Breast epithelium (tissue), 4 donors: Measurements from ENCODE around the gene DSG3. TPM values are rescaled to one million over a fixed set of nuclear protein-coding genes. Genes with fewer than 3 reads are reported as not detected.

Experiments
- DNase-seq, 2 donors: peaks; one replicate each; pipeline ENCODE4 v3.0.0-alpha.2; 2019; ENCODE audit warnings: low spot score in 2 of 2
- H3K27ac ChIP-seq, 2 donors: fragments of 200-600 bp; sonication (generic) in 1 of 2; one replicate each; pipeline ENCODE4 v1.5.1; 2016 to 2019; ENCODE audit warnings: mild to moderate bottlenecking in 1 of 2
- H3K27me3 ChIP-seq, 2 donors: fragments of 200-600 bp; sonication (generic) in 1 of 2; one replicate each; pipeline versions ENCODE4 v1.5.1 to v1.6.0; 2017 to 2019; ENCODE audit warnings: control low read depth in 1 of 2, mild to moderate bottlenecking in 1 of 2
- H3K36me3 ChIP-seq: fragments of 200-600 bp; one replicate; pipeline ENCODE4 v1.5.1; 2019
- H3K4me1 ChIP-seq, 2 donors: fragments of 200-600 bp; sonication (generic); one replicate each; pipeline ENCODE4 v1.5.1; 2016 to 2019; ENCODE audit warnings: control low read depth in 1 of 2
- H3K4me3 ChIP-seq, 3 donors: fragments of 200-600 bp; sonication (generic); 1 replicate in 2 of 3; 2 replicates in 1 of 3; pipeline ENCODE4 v1.5.1; 2016 to 2019; ENCODE audit warnings: mild to moderate bottlenecking in 3 of 3, moderate library complexity in 2 of 3
- H3K9me3 ChIP-seq, 2 donors: fragments of 200-600 bp; sonication (generic) in 1 of 2; one replicate each; pipeline ENCODE4 v1.5.1; 2016 to 2019; ENCODE audit warnings: control low read depth in 1 of 2
- CTCF ChIP-seq, 3 donors: fragments of 450-650 bp; IDR thresholded peaks; one replicate each; pipeline ENCODE4 v1.5.1; 2016 to 2017; ENCODE audit warnings: antibody characterized with exemption in 3 of 3, mild to moderate bottlenecking in 3 of 3, moderate library complexity in 3 of 3
- POLR2A ChIP-seq: fragments of 450-650 bp; IDR thresholded peaks from one replicate; pipeline ENCODE4 v1.6.1; 2016; ENCODE audit warnings: antibody characterized with exemption, mild to moderate bottlenecking, moderate library complexity
- POLR2AphosphoS5 ChIP-seq, 3 donors: sonication (generic); formaldehyde crosslinking; IDR thresholded peaks; one replicate each; pipeline ENCODE4 v1.6.1; 2017; ENCODE audit warnings: antibody characterized with exemption in 3 of 3
- intact Hi-C: fragments of 100-400 bp; cut with DNase I; formaldehyde crosslinking; loops from one replicate; pipeline ENCODE4 v1.15.1; 2023; ENCODE audit warnings: low total_unique reads
- total RNA-seq, 3 donors: library from RNA; depleted of rRNA; stranded (reverse); fragments of >200 nt; gene quantifications; one replicate each; pipeline ENCODE4 v1.1.0, GENCODE V29; 2016

Gene DSG3
- total RNA-seq, 3 donors from 2014 or later = 21.0 to 40.1 TPM; not detected in 1

- H3K4me1 ChIP-seq = no peaks in the 10 kb centered on the region
- intact Hi-C loops = no loop called here
- no peak overlapping the region for H3K4me3 ChIP-seq
- H3K27ac ChIP-seq = no peak overlapping the region
- no peak for DNase-seq
- no peaks in the 10 kb centered on the region for H3K9me3 ChIP-seq
- H3K27me3 ChIP-seq = no peaks in the 10 kb centered on the region
- no peaks in the 10 kb centered on the region for H3K36me3 ChIP-seq
- no peak for TF ChIP-seq POLR2A
- no peak for TF ChIP-seq POLR2AphosphoS5 (IDR thresholded peaks at IDR 0.05)
- TF ChIP-seq CTCF (IDR thresholded peaks at IDR 0.05) = no peak
Measured at GRCh38 chr18:31440787-31441186, 6.8 kb upstream of the DSG3 start.

- H3K36me3 ChIP-seq = no peaks in the 10 kb centered on the region
- H3K9me3 ChIP-seq = no peaks in the 10 kb centered on the region
- intact Hi-C loops = no loop called here
- no peaks in the 10 kb centered on the region for H3K4me1 ChIP-seq
- H3K4me3 ChIP-seq = no peak overlapping the region
- no peaks in the 10 kb centered on the region for H3K27me3 ChIP-seq
- no peak for TF ChIP-seq POLR2AphosphoS5 (IDR thresholded peaks at IDR 0.05)
- no peak for TF ChIP-seq CTCF (IDR thresholded peaks at IDR 0.05)
- TF ChIP-seq POLR2A = no peak
- H3K27ac ChIP-seq = no peak overlapping the region
- DNase-seq = no peak
Measured at GRCh38 chr18:31441493-31441892, 6.0 kb upstream of the DSG3 start.

DNA sequence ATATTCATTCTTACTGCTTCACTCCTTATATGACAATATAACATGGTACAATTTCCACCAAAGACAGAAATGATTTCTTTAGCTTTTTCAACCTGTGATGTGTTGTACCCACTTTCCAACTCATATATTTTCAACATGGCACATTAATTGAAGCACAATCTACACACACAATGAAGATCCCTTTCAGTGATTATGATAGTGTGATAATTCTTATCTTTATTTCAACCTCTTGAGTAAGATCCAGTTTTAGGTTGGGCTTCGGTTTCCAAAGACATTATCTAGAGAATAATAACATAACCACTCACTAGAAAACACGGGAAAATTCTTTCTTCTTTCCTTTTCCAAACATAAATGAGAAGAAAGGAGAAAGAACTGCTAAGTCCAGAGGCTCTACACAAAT lies 3.4 kb upstream of the DSG3 start:
- intact Hi-C loops = no loop called here
- Histone ChIP-seq H3K4me1 (no peaks in the 10 kb centered on the region), H3K9me3 (no peaks in the 10 kb centered on the region), H3K27me3 (no peaks in the 10 kb centered on the region), H3K4me3 (no peak overlapping the region), H3K36me3 (no peaks in the 10 kb centered on the region), H3K27ac (no peak overlapping the region)
- TF ChIP-seq POLR2A = no peak
- no peak for TF ChIP-seq CTCF (IDR thresholded peaks at IDR 0.05)
- no peak for TF ChIP-seq POLR2AphosphoS5 (IDR thresholded peaks at IDR 0.05)
- DNase-seq = no peak

DNA sequence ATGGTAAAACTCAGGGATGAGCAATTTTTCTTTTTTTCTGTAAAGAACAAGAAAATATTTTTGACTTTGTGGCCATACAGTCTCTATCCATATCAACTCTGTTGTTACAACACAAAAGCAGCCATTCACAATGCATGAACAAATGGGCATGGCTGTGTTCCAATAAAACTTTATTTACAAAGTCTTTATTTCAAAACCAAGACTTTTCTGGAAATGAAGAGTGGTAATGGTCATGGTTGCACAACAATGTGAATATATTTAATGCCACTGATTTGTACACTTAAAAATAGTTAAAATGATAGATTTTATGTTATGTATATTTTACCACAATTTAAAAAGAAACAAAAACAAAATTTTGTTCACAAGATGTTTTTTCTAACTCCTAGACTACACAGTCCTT lies 1.6 kb upstream of the DSG3 start:
- TF ChIP-seq POLR2A (no peak), CTCF (IDR thresholded peaks at IDR 0.05) (no peak), POLR2AphosphoS5 (IDR thresholded peaks at IDR 0.05) (no peak)

GRCh38 chr18:31446854-31447253 lies 687 bp upstream of the DSG3 start:
- H3K4me1 ChIP-seq = no peaks in the 10 kb centered on the region
- no peak overlapping the region for H3K27ac ChIP-seq
- intact Hi-C loops = no loop called here
- no peak overlapping the region for H3K4me3 ChIP-seq
- H3K27me3 ChIP-seq = no peaks in the 10 kb centered on the region
- TF ChIP-seq CTCF (IDR thresholded peaks at IDR 0.05) (no peak), POLR2A (no peak), POLR2AphosphoS5 (IDR thresholded peaks at IDR 0.05) (no peak)
- no peak for DNase-seq
- no peaks in the 10 kb centered on the region for H3K36me3 ChIP-seq
- H3K9me3 ChIP-seq = no peaks in the 10 kb centered on the region

More for the DNA sequence above, 1.6 kb upstream of the DSG3 start:
- Histone ChIP-seq H3K9me3 (no peaks in the 10 kb centered on the region), H3K4me3 (no peak overlapping the region), H3K27me3 (no peaks in the 10 kb centered on the region), H3K27ac (no peak overlapping the region), H3K4me1 (no peaks in the 10 kb centered on the region), H3K36me3 (no peaks in the 10 kb centered on the region)
- intact Hi-C loops = no loop called here
- no peak for DNase-seq
